Measurements from ENCODE around the gene LRRC8E. TPM values are rescaled to one million over a fixed set of nuclear protein-coding genes. Genes with fewer than 3 reads are reported as not detected.

LRRC8E gene
- total RNA-seq, 2 donors from 2014 or later, result 2.9 to 4.0 TPM

- Histone ChIP-seq H3K27me3 (no peaks in the 10 kb centered on the region), H3K4me3 (no peak overlapping the region), H3K36me3 (no peaks in the 10 kb centered on the region), H3K9me3 (no peaks in the 10 kb centered on the region), H3K4me1 (no peaks in the 10 kb centered on the region), H3K27ac (no peak overlapping the region), H3K9ac (ENCODE audit: low read depth in 2 of 2, low read length in 2 of 2) (no peak overlapping the region)
- intact Hi-C loops (cut with DNase I), result no loop called here
- no peak for TF ChIP-seq CTCF (IDR thresholded peaks at IDR 0.05)
- no peak for DNase-seq
These were observed 40.6 kb upstream of the LRRC8E start for GRCh38 chr19:7847664-7848063.

GRCh38 chr19:7848779-7849457, 39.4 kb upstream of the LRRC8E start:
- Histone ChIP-seq H3K9ac (ENCODE audit: low read depth in 2 of 2, low read length in 2 of 2) (no peak overlapping the region), H3K27me3 (no peaks in the 10 kb centered on the region), H3K4me1 (peaks cover 10% of the 10 kb centered on the region), H3K36me3 (no peaks in the 10 kb centered on the region), H3K4me3 (no peak overlapping the region), H3K9me3 (no peaks in the 10 kb centered on the region), H3K27ac (no peak overlapping the region)
- intact Hi-C loops (cut with DNase I), result no loop called here
- TF ChIP-seq CTCF (IDR thresholded peaks at IDR 0.05), result no peak
- no peak for DNase-seq

- no peaks in the 10 kb centered on the region for H3K36me3 ChIP-seq
- no peak for DNase-seq
- intact Hi-C loops (cut with DNase I), result no loop called here
- H3K9ac ChIP-seq (ENCODE audit: low read depth in 2 of 2, low read length in 2 of 2), result no peak overlapping the region
- no peaks in the 10 kb centered on the region for H3K27me3 ChIP-seq
- H3K27ac ChIP-seq, result no peak overlapping the region
- H3K9me3 ChIP-seq, result no peaks in the 10 kb centered on the region
- H3K4me1 ChIP-seq, result peaks cover 10% of the 10 kb centered on the region
- H3K4me3 ChIP-seq, result no peak overlapping the region
- TF ChIP-seq CTCF (IDR thresholded peaks at IDR 0.05), result no peak
These were observed 38.7 kb upstream of the LRRC8E start for GRCh38 chr19:7849631-7849999.

GRCh38 chr19:7850000-7850813, 38.1 kb upstream of the LRRC8E start:
- no peak overlapping the region for H3K27ac ChIP-seq
- no peaks in the 10 kb centered on the region for H3K9me3 ChIP-seq
- H3K4me3 ChIP-seq, result no peak overlapping the region
- DNase-seq, result no peak
- H3K27me3 ChIP-seq, result no peaks in the 10 kb centered on the region
- H3K9ac ChIP-seq (ENCODE audit: low read depth in 2 of 2, low read length in 2 of 2), result no peak overlapping the region
- intact Hi-C loops (cut with DNase I), result loop anchor here (10.0 kb wide), 1 partner anchor 75 kb away; the partner anchor contains the start of genes CTXN1 and SNAPC2
- peaks cover 10% of the 10 kb centered on the region for H3K4me1 ChIP-seq
- no peak for TF ChIP-seq CTCF (IDR thresholded peaks at IDR 0.05)
- H3K36me3 ChIP-seq, result no peaks in the 10 kb centered on the region

GRCh38 chr19:7850945-7851622, 37.2 kb upstream of the LRRC8E start:
- H3K4me1 ChIP-seq, result peaks cover 10% of the 10 kb centered on the region
- no peak for TF ChIP-seq CTCF (IDR thresholded peaks at IDR 0.05)
- no peak overlapping the region for H3K9ac ChIP-seq (ENCODE audit: low read depth in 2 of 2, low read length in 2 of 2)
- no peaks in the 10 kb centered on the region for H3K9me3 ChIP-seq
- intact Hi-C loops (cut with DNase I), result loop anchor here (10.0 kb wide), 1 partner anchor 74 kb away; the partner anchor contains the start of genes CTXN1 and SNAPC2
- no peak overlapping the region for H3K4me3 ChIP-seq
- DNase-seq, result no peak
- no peaks in the 10 kb centered on the region for H3K36me3 ChIP-seq
- H3K27ac ChIP-seq, result no peak overlapping the region
- H3K27me3 ChIP-seq, result no peaks in the 10 kb centered on the region
